ENCODE data around the gene DPYSL5. TPM values are rescaled to one million over a fixed set of nuclear protein-coding genes. Genes with fewer than 3 reads are reported as not detected.
"Not testable (repeated sequence)": the region's sequence is repeated elsewhere in the genome, so short reads cannot be mapped to it uniquely, and the experiment has no call there.

Gene DPYSL5
- total RNA-seq, 2 donors from 2014 or later = not detected

DNA sequence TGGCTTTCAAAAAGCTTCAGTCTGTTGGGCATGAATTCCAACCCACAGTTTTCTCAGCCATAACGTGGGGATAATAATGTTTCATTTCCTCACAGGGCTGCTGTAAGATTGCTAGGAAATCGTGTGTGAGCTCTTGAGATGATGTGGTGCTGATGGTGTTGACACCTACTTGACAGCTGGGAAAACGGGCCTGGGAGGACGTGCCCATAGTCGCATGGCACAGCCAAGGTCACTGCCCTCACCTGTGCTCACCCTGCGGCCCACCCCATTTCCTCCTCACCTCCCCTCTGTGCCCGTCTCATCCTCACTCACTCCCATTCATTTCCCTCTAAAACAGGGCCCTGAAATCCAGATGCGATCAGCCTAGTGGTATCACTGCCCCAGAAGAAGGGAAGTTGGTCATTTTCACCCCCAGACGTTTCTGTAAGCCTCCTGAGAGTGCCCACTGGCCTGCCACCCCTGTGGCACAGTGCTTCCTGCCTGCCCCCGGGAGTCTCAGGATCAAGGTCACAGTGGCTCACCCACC lies 33.0 kb downstream of the DPYSL5 start:
- no peaks in the 10 kb centered on the region for H3K36me3 ChIP-seq
- TF ChIP-seq CTCF (IDR thresholded peaks at IDR 0.05) = no peak
- no peak overlapping the region for H3K27ac ChIP-seq
- no peak for ATAC-seq (ENCODE audit: insufficient number of reproducible peaks, low FRiP score, low read depth)
- no peak overlapping the region for H3K4me3 ChIP-seq
- H3K27me3 ChIP-seq (replicated peaks; ENCODE audit: insufficient read depth) = no peaks in the 10 kb centered on the region
- DNase-seq (ENCODE audit: low spot score) = no peak
- no peaks in the 10 kb centered on the region for H3K4me1 ChIP-seq (ENCODE audit: control insufficient read depth in 1 of 2, low read depth in 2 of 2)
- no peaks in the 10 kb centered on the region for H3K9me3 ChIP-seq

DNA sequence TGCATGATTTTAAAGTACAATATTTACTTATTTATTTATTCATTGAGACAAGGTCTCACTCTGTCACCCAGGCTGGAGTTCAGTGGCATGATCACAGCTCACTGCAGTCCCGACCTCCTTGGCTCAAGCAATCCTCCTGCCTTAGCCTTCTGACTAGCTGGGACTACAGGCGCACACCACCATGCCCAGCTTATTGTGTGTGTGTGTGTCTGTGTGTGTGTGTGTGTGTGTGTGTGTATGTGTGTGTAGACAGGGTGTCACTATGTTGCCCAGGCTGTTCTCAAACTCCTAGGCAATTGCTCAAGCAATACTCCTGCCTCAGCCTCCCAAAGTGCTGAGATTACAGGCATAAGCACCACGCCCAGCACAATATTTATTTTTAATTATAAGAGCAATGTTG lies 34.3 kb downstream of the DPYSL5 start:
- H3K4me1 ChIP-seq (ENCODE audit: control insufficient read depth in 1 of 2, low read depth in 2 of 2); ATAC-seq (ENCODE audit: insufficient number of reproducible peaks, low FRiP score, low read depth); DNase-seq (ENCODE audit: low spot score); H3K27me3 ChIP-seq (replicated peaks; ENCODE audit: insufficient read depth); H3K27ac ChIP-seq; H3K36me3 ChIP-seq; H3K9me3 ChIP-seq; H3K4me3 ChIP-seq: not testable (repeated sequence)

GRCh38 chr2:26883956-26884355 lies 36.0 kb downstream of the DPYSL5 start:
- Histone ChIP-seq H3K4me1 (ENCODE audit: control insufficient read depth in 1 of 2, low read depth in 2 of 2) (no peaks in the 10 kb centered on the region), H3K27me3 (replicated peaks; ENCODE audit: insufficient read depth) (no peaks in the 10 kb centered on the region), H3K9me3 (no peaks in the 10 kb centered on the region), H3K27ac (no peak overlapping the region), H3K36me3 (no peaks in the 10 kb centered on the region), H3K4me3 (no peak overlapping the region)
- DNase-seq (ENCODE audit: low spot score) (no peak), ATAC-seq (ENCODE audit: insufficient number of reproducible peaks, low FRiP score, low read depth) (no peak)
- no peak for TF ChIP-seq CTCF (IDR thresholded peaks at IDR 0.05)

- H3K36me3 ChIP-seq = no peaks in the 10 kb centered on the region
- no peaks in the 10 kb centered on the region for H3K27me3 ChIP-seq (replicated peaks; ENCODE audit: insufficient read depth)
- no peak overlapping the region for H3K4me3 ChIP-seq
- H3K9me3 ChIP-seq = no peaks in the 10 kb centered on the region
- no peak for DNase-seq (ENCODE audit: low spot score)
- H3K27ac ChIP-seq = no peak overlapping the region
- no peak for TF ChIP-seq CTCF (IDR thresholded peaks at IDR 0.05)
- H3K4me1 ChIP-seq (ENCODE audit: control insufficient read depth in 1 of 2, low read depth in 2 of 2) = no peaks in the 10 kb centered on the region
- ATAC-seq (ENCODE audit: insufficient number of reproducible peaks, low FRiP score, low read depth) = no peak
These were observed 36.6 kb downstream of the DPYSL5 start for GRCh38 chr2:26884486-26884885.

- no peak overlapping the region for H3K27ac ChIP-seq
- H3K4me1 ChIP-seq (ENCODE audit: control insufficient read depth in 1 of 2, low read depth in 2 of 2) = no peaks in the 10 kb centered on the region
- H3K27me3 ChIP-seq (replicated peaks; ENCODE audit: insufficient read depth) = no peaks in the 10 kb centered on the region
- no peak overlapping the region for H3K4me3 ChIP-seq
- ATAC-seq (ENCODE audit: insufficient number of reproducible peaks, low FRiP score, low read depth) (no peak), DNase-seq (ENCODE audit: low spot score) (no peak)
- H3K36me3 ChIP-seq = no peaks in the 10 kb centered on the region
- H3K9me3 ChIP-seq = no peaks in the 10 kb centered on the region
- no peak for TF ChIP-seq CTCF (IDR thresholded peaks at IDR 0.05)
These were observed 37.9 kb downstream of the DPYSL5 start for GRCh38 chr2:26885651-26886329.

GRCh38 chr2:26886736-26887135 lies 38.8 kb downstream of the DPYSL5 start:
- H3K9me3 ChIP-seq = no peaks in the 10 kb centered on the region
- H3K4me3 ChIP-seq = no peak overlapping the region
- TF ChIP-seq CTCF (IDR thresholded peaks at IDR 0.05) = no peak
- DNase-seq (ENCODE audit: low spot score) (no peak), ATAC-seq (ENCODE audit: insufficient number of reproducible peaks, low FRiP score, low read depth) (no peak)
- H3K4me1 ChIP-seq (ENCODE audit: control insufficient read depth in 1 of 2, low read depth in 2 of 2) = no peaks in the 10 kb centered on the region
- no peaks in the 10 kb centered on the region for H3K27me3 ChIP-seq (replicated peaks; ENCODE audit: insufficient read depth)
- H3K27ac ChIP-seq = no peak overlapping the region
- H3K36me3 ChIP-seq = no peaks in the 10 kb centered on the region

Measured in thoracic aorta (tissue), 2 donors.